CD4-positive, CD25-positive, alpha-beta regulatory T cell (primary cell): ENCODE measurements around the gene TET3. TPM values are rescaled to one million over a fixed set of nuclear protein-coding genes. Genes with fewer than 3 reads are reported as not detected.
A peak's percentile ranks its signal among the peaks of the same experiment; 100 is the strongest.
"Not testable (repeated sequence)": the region's sequence is repeated elsewhere in the genome, so short reads cannot be mapped to it uniquely, and the experiment has no call there.

Source experiments
- ATAC-seq, 2 donors: fragments of 150-1000 bp; cut with Tn5 transposase; one replicate each; pipeline ENCODE4 v1.10.0; 2021; ENCODE audit warnings: low read depth in 2 of 2, moderate number of reproducible peaks in 2 of 2, moderate library complexity in 1 of 2
- DNase-seq, 3 donors: peaks; one replicate each; pipeline versions ENCODE4 v3.0.0 to v3.0.0-alpha.2; 2012 to 2022; ENCODE audit warnings: mixed read lengths in 1 of 3
- H3K27ac ChIP-seq: one replicate; pipeline ENCODE4 v1.7.0; 2013; ENCODE audit warnings: mild to moderate bottlenecking, low read length; ENCODE audit not compliant: insufficient read depth, poor library complexity, severe bottlenecking
- H3K27me3 ChIP-seq: one replicate; pipeline ENCODE4 v1.7.0; 2013; ENCODE audit warnings: low read length; ENCODE audit not compliant: control insufficient read depth, insufficient read depth
- H3K36me3 ChIP-seq: one replicate; pipeline ENCODE4 v1.7.0; 2013; ENCODE audit warnings: mild to moderate bottlenecking, low read length, moderate library complexity; ENCODE audit not compliant: control insufficient read depth, insufficient read depth
- H3K4me1 ChIP-seq: 2 replicates; pipeline ENCODE4 v1.7.0; 2013; ENCODE audit warnings: mild to moderate bottlenecking, low read length; ENCODE audit not compliant: insufficient read depth, control insufficient read depth, poor library complexity, severe bottlenecking
- H3K4me3 ChIP-seq: one replicate; pipeline ENCODE4 v1.7.0; 2013; ENCODE audit warnings: low read depth, mild to moderate bottlenecking, low read length, moderate library complexity
- H3K9me3 ChIP-seq, 2 experiments: 1 replicate in 1 of 2; 2 replicates in 1 of 2; pipeline ENCODE4 v1.7.0; 2013; ENCODE audit warnings: low read length in 2 of 2, mild to moderate bottlenecking in 1 of 2, moderate library complexity in 1 of 2; ENCODE audit not compliant: control insufficient read depth in 2 of 2
- H3K27ac Mint-ChIP-seq, 3 donors: one replicate each; pipeline ENCODE4 v1.8.0; 2020 to 2022; ENCODE audit warnings: mild to moderate bottlenecking in 3 of 3, mixed read lengths in 3 of 3, moderate library complexity in 2 of 3
- H3K27me3 Mint-ChIP-seq: one replicate; pipeline ENCODE4 v1.8.0; 2022; ENCODE audit warnings: mild to moderate bottlenecking, mixed read lengths
- H3K36me3 Mint-ChIP-seq: one replicate; pipeline ENCODE4 v1.8.0; 2020; ENCODE audit warnings: mixed read lengths
- H3K4me1 Mint-ChIP-seq, 4 donors: one replicate each; pipeline ENCODE4 v1.8.0; 2020 to 2022; ENCODE audit warnings: mixed read lengths in 4 of 4, mild to moderate bottlenecking in 1 of 4
- H3K4me3 Mint-ChIP-seq, 4 donors: one replicate each; pipeline ENCODE4 v1.8.0; 2020 to 2022; ENCODE audit warnings: mild to moderate bottlenecking in 4 of 4, mixed read lengths in 4 of 4, moderate library complexity in 3 of 4
- H3K9me3 Mint-ChIP-seq, 7 donors: one replicate each; pipeline ENCODE4 v1.8.0; 2020 to 2022; ENCODE audit warnings: mixed read lengths in 7 of 7, mild to moderate bottlenecking in 3 of 7, moderate library complexity in 2 of 7
- polyA plus RNA-seq, 4 donors: library from polyadenylated mRNA; unstranded; fragments of 300-500 nt; fragmentation: Illumina TruSeq; gene quantifications; one replicate each; pipeline ENCODE4 v1.2.3, GENCODE V29; 2021
- total RNA-seq: library from RNA; stranded (reverse); gene quantifications from one replicate; pipeline ENCODE4 v1.2.3, GENCODE V29; 2022

TET3 gene
- 26.3 TPM for total RNA-seq
- polyA plus RNA-seq: under 1 TPM; 0.22 to 0.30 (median 0.26) TPM

- H3K4me3 ChIP-seq: peak within 1 kb of the TSS; percentile 76
- Mint-ChIP-seq H3K9me3 (no peaks in the 10 kb centered on the region), H3K4me3 (peak within 1 kb of the TSS; percentile 89 to 92 (median 90)), H3K27me3 (no peaks in the 10 kb centered on the region), H3K27ac (peak within 1 kb of the TSS; percentile 90 to 93 (median 92)), H3K4me1 (peaks cover 30 to 83% (median 65%) of the 10 kb centered on the region in 4 donors), H3K36me3 (peaks cover 5% of the 10 kb centered on the region)
- peaks cover 75% of the 10 kb centered on the region for H3K4me1 ChIP-seq
- peak within 1 kb of the TSS; percentile 80 for H3K27ac ChIP-seq
- H3K27me3 ChIP-seq: no peaks in the 10 kb centered on the region
- peak; percentile 48 to 56 for ATAC-seq
- H3K9me3 ChIP-seq: no peaks in the 10 kb centered on the region
- no peaks in the 10 kb centered on the region for H3K36me3 ChIP-seq
- DNase-seq: peak in 1 of 3 donors; percentile 74
Measured at GRCh38 chr2:73984203-73984921, at the start of gene TET3. TET3 (plus strand) TSS chr2:73984910; CDS start chr2:73986404, 1,494 bp downstream.

- Histone ChIP-seq H3K9me3 (no peaks in the 10 kb centered on the region), H3K36me3 (peaks cover 32% of the 10 kb centered on the region), H3K4me1 (peaks cover 32% of the 10 kb centered on the region), H3K27me3 (no peaks in the 10 kb centered on the region), H3K4me3 (no peak overlapping the region), H3K27ac (no peak overlapping the region)
- Mint-ChIP-seq H3K4me1 (peaks cover 6 to 92% (median 72%) of the 10 kb centered on the region in 4 donors), H3K9me3 (no peaks in the 10 kb centered on the region), H3K4me3 (no peak overlapping the region), H3K27ac (peak overlapping the region in 1 of 3 donors; percentile 64), H3K27me3 (no peaks in the 10 kb centered on the region), H3K36me3 (peaks cover 51% of the 10 kb centered on the region)
- ATAC-seq (no peak), DNase-seq (no peak)
Measured at GRCh38 chr2:73935641-73936040, 49.1 kb upstream of the TET3 start.

- peaks cover 45% of the 10 kb centered on the region for H3K36me3 Mint-ChIP-seq
- DNase-seq (no peak), ATAC-seq (no peak)
- peak overlapping the region in 1 of 4 donors; percentile 22 for H3K4me3 Mint-ChIP-seq
- Histone ChIP-seq H3K9me3 (no peaks in the 10 kb centered on the region), H3K4me3 (no peak overlapping the region), H3K27ac (no peak overlapping the region), H3K27me3 (no peaks in the 10 kb centered on the region), H3K36me3 (peaks cover 31% of the 10 kb centered on the region), H3K4me1 (peaks cover 21% of the 10 kb centered on the region)
- no peaks in the 10 kb centered on the region for H3K27me3 Mint-ChIP-seq
- H3K4me1 Mint-ChIP-seq: peaks cover 6 to 91% (median 69%) of the 10 kb centered on the region in 4 donors
- H3K9me3 Mint-ChIP-seq: no peaks in the 10 kb centered on the region
- peak overlapping the region; percentile 38 to 89 (median 64) for H3K27ac Mint-ChIP-seq
Measured at GRCh38 chr2:73937103-73937885, 47.4 kb upstream of the TET3 start.

- no peak overlapping the region for H3K4me3 ChIP-seq
- DNase-seq: no peak
- Mint-ChIP-seq H3K27ac (peak overlapping the region in 2 of 3 donors; percentile 20 to 89), H3K9me3 (no peaks in the 10 kb centered on the region), H3K27me3 (no peaks in the 10 kb centered on the region), H3K36me3 (peaks cover 44% of the 10 kb centered on the region), H3K4me1 (peaks cover 12 to 91% (median 70%) of the 10 kb centered on the region in 4 donors), H3K4me3 (no peak overlapping the region)
- H3K36me3 ChIP-seq: peaks cover 27% of the 10 kb centered on the region
- H3K27me3 ChIP-seq: no peaks in the 10 kb centered on the region
- no peak overlapping the region for H3K27ac ChIP-seq
- H3K9me3 ChIP-seq: no peaks in the 10 kb centered on the region
- ATAC-seq: no peak
- peaks cover 21% of the 10 kb centered on the region for H3K4me1 ChIP-seq
Measured at GRCh38 chr2:73937899-73938298, 46.8 kb upstream of the TET3 start.

- H3K4me1 Mint-ChIP-seq: peaks cover 12 to 92% (median 65%) of the 10 kb centered on the region in 4 donors
- DNase-seq (peak in 1 of 3 donors; percentile 14), ATAC-seq (peak; percentile 29 to 30)
- peak overlapping the region in 2 of 3 donors; percentile 20 to 63 for H3K27ac Mint-ChIP-seq
- H3K9me3 Mint-ChIP-seq: no peaks in the 10 kb centered on the region
- no peaks in the 10 kb centered on the region for H3K27me3 Mint-ChIP-seq
- no peak overlapping the region for H3K27ac ChIP-seq
- no peak overlapping the region for H3K4me3 ChIP-seq
- H3K9me3 ChIP-seq: no peaks in the 10 kb centered on the region
- H3K27me3 ChIP-seq: no peaks in the 10 kb centered on the region
- peaks cover 28% of the 10 kb centered on the region for H3K36me3 ChIP-seq
- peaks cover 39% of the 10 kb centered on the region for H3K36me3 Mint-ChIP-seq
- H3K4me1 ChIP-seq: peaks cover 21% of the 10 kb centered on the region
- peak overlapping the region in 2 of 4 donors; percentile 15 to 50 for H3K4me3 Mint-ChIP-seq
Measured at GRCh38 chr2:73938718-73939352, 45.9 kb upstream of the TET3 start.

GRCh38 chr2:73939419-73939818 lies 45.3 kb upstream of the TET3 start:
- ATAC-seq (peak; percentile 54 to 57), DNase-seq (peak in 2 of 3 donors; percentile 28 to 29)
- Mint-ChIP-seq H3K4me3 (peak overlapping the region in 1 of 4 donors; percentile 14), H3K4me1 (peaks cover 16 to 92% (median 67%) of the 10 kb centered on the region in 4 donors), H3K9me3 (no peaks in the 10 kb centered on the region), H3K27ac (peak overlapping the region in 1 of 3 donors; percentile 20), H3K36me3 (peaks cover 39% of the 10 kb centered on the region), H3K27me3 (no peaks in the 10 kb centered on the region)
- Histone ChIP-seq H3K27me3 (no peaks in the 10 kb centered on the region), H3K4me1 (peaks cover 21% of the 10 kb centered on the region), H3K36me3 (peaks cover 29% of the 10 kb centered on the region), H3K9me3 (no peaks in the 10 kb centered on the region), H3K4me3 (no peak overlapping the region), H3K27ac (no peak overlapping the region)

- H3K27me3 Mint-ChIP-seq, H3K27me3 ChIP-seq, DNase-seq, H3K9me3 Mint-ChIP-seq, ATAC-seq, H3K4me3 ChIP-seq, H3K27ac ChIP-seq, H3K4me3 Mint-ChIP-seq, H3K9me3 ChIP-seq: not testable (repeated sequence)
- Mint-ChIP-seq H3K27ac (peak overlapping the region in 2 of 3 donors; percentile 17 to 58), H3K36me3 (peaks cover 46% of the 10 kb centered on the region), H3K4me1 (peaks cover 16 to 95% (median 74%) of the 10 kb centered on the region in 4 donors)
- peaks cover 34% of the 10 kb centered on the region for H3K36me3 ChIP-seq
- H3K4me1 ChIP-seq: peaks cover 21% of the 10 kb centered on the region
Measured at GRCh38 chr2:73940066-73940465, 44.6 kb upstream of the TET3 start.
